GM12873 (cell line): ENCODE measurements around the gene RDM1.

Experiments
- TF ChIP-seq, protein P1 (sequence below): IDR thresholded peaks from 2 replicates; pipeline ENCODE4 v1.5.1; 2012; ENCODE audit warnings: low read depth, mild to moderate bottlenecking, moderate library complexity, low read length, control low read depth; ENCODE audit not compliant: insufficient read depth; ENCODE audit errors: missing control alignments

The RDM1 gene

DNA sequence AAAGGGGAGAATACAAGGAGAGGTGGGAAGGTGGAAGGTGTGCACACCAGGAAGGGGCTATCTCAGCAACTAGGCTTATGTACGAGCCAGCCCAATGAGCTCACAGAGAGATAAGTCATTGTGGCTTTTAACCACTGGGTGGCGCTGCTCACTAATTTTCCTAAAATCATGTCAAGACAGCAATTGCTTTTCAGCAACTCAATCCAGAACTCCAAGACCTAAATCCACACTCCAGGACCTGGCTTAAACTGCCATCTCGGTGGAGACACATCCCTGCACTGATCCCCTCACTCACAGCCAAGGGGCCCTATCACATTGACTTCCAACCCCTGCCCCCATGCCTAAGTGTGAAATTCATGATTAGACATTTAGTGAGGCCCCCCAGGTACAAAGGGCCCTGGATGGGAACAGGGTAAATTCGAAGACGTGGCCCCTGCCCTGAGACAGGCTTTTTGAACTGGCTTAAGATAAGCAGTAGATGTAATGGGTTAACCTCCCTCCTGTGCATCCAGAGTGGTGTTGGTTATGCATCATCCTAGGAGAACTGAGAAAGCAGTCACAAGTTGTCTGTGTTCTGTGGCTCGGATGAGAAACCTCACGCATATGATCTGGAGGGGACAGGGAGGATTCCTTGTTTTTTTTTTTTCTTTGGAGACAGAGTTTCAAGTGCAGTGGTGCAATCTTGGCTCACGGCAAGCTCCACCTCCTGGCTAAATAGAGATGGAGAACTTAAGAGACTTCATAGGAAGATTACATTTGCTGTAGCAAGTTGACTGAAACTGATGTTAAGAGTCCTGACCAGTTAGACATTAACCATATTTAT, 39.2 kb upstream of the RDM1 start:
- TF ChIP-seq, protein P1, sequence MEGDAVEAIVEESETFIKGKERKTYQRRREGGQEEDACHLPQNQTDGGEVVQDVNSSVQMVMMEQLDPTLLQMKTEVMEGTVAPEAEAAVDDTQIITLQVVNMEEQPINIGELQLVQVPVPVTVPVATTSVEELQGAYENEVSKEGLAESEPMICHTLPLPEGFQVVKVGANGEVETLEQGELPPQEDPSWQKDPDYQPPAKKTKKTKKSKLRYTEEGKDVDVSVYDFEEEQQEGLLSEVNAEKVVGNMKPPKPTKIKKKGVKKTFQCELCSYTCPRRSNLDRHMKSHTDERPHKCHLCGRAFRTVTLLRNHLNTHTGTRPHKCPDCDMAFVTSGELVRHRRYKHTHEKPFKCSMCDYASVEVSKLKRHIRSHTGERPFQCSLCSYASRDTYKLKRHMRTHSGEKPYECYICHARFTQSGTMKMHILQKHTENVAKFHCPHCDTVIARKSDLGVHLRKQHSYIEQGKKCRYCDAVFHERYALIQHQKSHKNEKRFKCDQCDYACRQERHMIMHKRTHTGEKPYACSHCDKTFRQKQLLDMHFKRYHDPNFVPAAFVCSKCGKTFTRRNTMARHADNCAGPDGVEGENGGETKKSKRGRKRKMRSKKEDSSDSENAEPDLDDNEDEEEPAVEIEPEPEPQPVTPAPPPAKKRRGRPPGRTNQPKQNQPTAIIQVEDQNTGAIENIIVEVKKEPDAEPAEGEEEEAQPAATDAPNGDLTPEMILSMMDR, result peak; percentile 85

DNA sequence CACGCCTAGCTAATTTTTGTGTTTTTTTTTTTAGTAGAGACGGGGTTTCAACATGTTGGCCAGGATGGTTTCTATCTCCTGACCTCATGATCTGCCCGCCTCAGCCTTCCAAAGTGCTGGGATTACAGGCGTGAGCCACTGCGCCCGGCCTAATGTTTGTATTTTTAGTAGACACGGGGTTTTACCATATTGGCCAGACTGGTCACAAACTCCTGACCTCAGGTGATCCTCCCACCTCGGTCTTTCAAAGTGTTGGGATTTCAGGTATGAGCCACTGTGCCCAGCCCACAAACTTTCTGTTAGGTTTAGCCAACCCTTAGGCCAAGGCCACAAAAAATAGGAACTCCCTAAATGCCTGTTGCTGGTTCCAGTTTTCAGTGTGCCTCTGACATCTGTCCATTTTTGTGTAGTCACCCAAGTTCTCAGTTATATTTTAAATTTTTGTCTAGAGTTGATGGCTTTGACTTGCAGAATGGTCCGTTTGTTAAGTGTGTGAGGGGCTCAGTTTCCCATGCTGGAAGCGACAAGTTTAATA, 38.0 kb upstream of the RDM1 start:
- TF ChIP-seq, protein P1, result no peak

DNA sequence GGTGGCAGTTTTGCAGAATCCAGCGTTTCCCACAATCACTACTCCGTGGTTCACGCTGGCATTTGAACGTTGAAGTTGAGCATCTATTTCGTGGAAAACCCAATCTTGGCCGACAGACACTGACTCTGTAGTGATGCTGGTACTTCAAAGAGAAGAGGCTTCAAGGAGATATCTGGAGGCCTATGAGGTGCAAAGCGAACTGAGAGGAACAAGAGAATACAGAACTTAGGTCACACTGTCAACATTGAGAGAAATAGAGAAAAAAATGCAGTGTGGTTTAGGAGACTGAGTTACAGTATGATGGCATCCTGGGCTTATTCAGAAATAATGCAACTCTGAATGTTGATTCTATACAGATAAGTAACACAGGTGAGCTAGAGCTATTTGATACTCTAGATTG, 34.7 kb upstream of the RDM1 start:
- TF ChIP-seq, protein P1, result no peak

DNA sequence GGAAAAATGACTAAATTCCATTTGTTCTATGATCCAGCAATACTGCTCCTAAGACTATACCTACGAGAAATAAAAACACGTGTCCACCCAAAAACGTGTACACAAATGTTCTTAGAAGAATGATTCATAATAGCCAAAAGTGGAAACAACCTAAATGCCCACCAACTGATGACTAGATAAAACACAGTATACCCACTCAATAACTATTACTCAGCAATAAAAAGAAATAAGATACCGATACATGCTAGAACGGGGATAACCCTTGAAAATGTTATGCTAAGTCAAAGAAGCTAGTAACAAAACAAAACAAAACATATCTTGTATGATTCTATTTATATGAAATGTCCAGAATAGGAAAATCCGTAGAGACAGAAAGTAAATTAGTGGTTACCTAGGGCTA, 33.1 kb upstream of the RDM1 start:
- TF ChIP-seq, protein P1, result no peak

DNA sequence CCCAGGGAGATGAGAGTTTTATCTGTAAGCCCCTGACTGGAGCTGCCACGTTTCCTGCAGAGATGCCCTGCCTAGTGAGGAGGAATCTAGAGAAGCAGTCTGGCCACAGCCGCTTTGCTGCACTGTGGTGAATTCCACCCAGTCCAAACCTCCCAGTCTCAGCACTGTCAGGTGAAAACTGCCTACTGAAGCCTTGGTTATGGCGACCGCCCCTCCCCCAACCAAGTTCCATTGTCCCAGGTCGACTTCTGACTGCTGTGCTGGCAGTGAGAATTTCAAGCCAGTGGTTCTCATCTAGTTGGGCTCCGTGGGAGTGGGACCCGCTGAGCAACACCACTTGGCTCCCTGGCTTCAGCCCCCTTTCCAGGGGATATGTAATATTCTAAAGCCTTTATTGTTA, 23.1 kb upstream of the RDM1 start:
- TF ChIP-seq, protein P1, result no peak

DNA sequence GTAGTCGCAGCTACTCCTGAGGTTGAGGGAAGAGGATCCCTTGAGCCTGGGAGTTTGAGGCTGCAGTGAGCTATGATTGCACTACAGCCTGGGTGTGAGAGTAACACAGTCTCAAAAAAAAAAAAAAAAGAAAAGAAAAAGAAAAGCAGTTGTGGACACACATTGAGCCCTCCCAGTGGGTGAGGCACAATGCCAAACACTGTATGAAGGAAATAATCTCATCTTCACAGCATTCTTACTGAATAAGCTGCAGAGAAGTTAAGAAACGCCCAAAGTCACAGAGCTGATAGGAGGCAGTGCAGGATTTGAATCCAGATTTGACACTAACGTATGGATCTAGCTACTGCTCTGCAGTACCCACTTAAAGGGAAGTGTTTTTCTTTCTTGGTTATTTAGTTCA, 18.8 kb upstream of the RDM1 start:
- TF ChIP-seq, protein P1, result no peak

DNA sequence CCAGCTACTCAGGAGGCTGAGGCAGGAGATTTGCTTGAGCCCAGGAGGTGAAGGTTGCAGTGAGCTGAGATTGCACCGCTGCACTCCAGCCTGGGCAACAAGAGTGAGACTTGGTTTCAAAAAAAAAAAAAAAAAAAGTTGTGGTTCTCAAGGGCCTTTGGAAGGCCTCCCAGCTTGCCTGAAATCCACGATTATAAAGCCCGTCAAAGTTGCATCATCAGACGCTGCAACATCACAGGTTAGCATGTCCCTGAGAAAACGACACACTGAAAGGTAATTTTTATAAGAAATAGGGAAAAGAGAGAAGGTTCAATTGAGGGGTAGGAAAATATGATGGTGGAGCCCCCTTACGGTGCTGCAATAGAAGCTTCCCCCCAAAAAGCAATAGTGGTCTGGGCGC, 17.5 kb upstream of the RDM1 start:
- TF ChIP-seq, protein P1, result no peak
